Activated CD4-positive, alpha-beta T cell treated with anti-CD3 and anti-CD28 coated beads, Interleukin-2, amount 10 ng/mL, durations not matched to agents 7 days and 5 days (primary cell): ENCODE measurements around the gene ZSWIM6. TPM values are rescaled to one million over a fixed set of nuclear protein-coding genes. Genes with fewer than 3 reads are reported as not detected.
"Not testable (repeated sequence)": the region's sequence is repeated elsewhere in the genome, so short reads cannot be mapped to it uniquely, and the experiment has no call there.

Source experiments
- CTCF ChIA-PET: fragments of 350-600 bp; sonication (Branson Sonifier 250); formaldehyde crosslinking; loops from one replicate; lab custom pipeline; 2021; ENCODE audit warnings: antibody characterized with exemption; lab: Charles Lee
- POLR2A ChIA-PET: fragments of 350-600 bp; sonication (Branson Sonifier 250); formaldehyde crosslinking; loops from one replicate; lab custom pipeline; 2021; ENCODE audit warnings: antibody characterized with exemption; lab: Charles Lee
- DNase-seq: peaks from one replicate; pipeline ENCODE4 v3.0.0-alpha.2; 2020
- H3K27ac Mint-ChIP-seq: one replicate; pipeline ENCODE4 v1.8.0; 2021; ENCODE audit warnings: mild to moderate bottlenecking, moderate library complexity, mixed read lengths
- H3K27me3 Mint-ChIP-seq: one replicate; pipeline ENCODE4 v1.8.0; 2021; ENCODE audit warnings: mixed read lengths
- H3K36me3 Mint-ChIP-seq: one replicate; pipeline ENCODE4 v1.8.0; 2021; ENCODE audit warnings: low read depth, mixed read lengths
- H3K4me1 Mint-ChIP-seq: one replicate; pipeline ENCODE4 v1.8.0; 2021; ENCODE audit warnings: mixed read lengths
- H3K4me3 Mint-ChIP-seq: one replicate; pipeline ENCODE4 v1.8.0; 2021; ENCODE audit warnings: mild to moderate bottlenecking, moderate library complexity, mixed read lengths
- H3K9me3 Mint-ChIP-seq: one replicate; pipeline ENCODE4 v1.8.0; 2021; ENCODE audit warnings: mixed read lengths
- total RNA-seq, 2 experiments: library from RNA; stranded (reverse); gene quantifications; one replicate each; pipeline ENCODE4 v1.2.3, GENCODE V29; 2021

ZSWIM6 gene
- total RNA-seq, 2 experiments from 2014 or later, result 3.8 to 4.3 TPM

- H3K27me3 Mint-ChIP-seq, result no peaks in the 10 kb centered on the region
- ChIA-PET POLR2A (no interaction called here), CTCF (no interaction called here)
- no peak overlapping the region for H3K4me3 Mint-ChIP-seq
- H3K4me1 Mint-ChIP-seq, result peaks cover 23% of the 10 kb centered on the region
- DNase-seq, result no peak
- H3K36me3 Mint-ChIP-seq, result no peaks in the 10 kb centered on the region
- no peak overlapping the region for H3K27ac Mint-ChIP-seq
- H3K9me3 Mint-ChIP-seq, result peaks cover 2% of the 10 kb centered on the region
Measured at GRCh38 chr5:61409568-61409967, 77.5 kb downstream of the ZSWIM6 start.

GRCh38 chr5:61410811-61411210 is 78.8 kb downstream of the ZSWIM6 start:
- DNase-seq, result no peak
- Mint-ChIP-seq H3K4me3 (no peak overlapping the region), H3K36me3 (no peaks in the 10 kb centered on the region), H3K9me3 (peaks cover 2% of the 10 kb centered on the region), H3K27ac (no peak overlapping the region), H3K4me1 (peaks cover 23% of the 10 kb centered on the region), H3K27me3 (no peaks in the 10 kb centered on the region)
- POLR2A ChIA-PET, result no interaction called here
- CTCF ChIA-PET, result no interaction called here

DNA sequence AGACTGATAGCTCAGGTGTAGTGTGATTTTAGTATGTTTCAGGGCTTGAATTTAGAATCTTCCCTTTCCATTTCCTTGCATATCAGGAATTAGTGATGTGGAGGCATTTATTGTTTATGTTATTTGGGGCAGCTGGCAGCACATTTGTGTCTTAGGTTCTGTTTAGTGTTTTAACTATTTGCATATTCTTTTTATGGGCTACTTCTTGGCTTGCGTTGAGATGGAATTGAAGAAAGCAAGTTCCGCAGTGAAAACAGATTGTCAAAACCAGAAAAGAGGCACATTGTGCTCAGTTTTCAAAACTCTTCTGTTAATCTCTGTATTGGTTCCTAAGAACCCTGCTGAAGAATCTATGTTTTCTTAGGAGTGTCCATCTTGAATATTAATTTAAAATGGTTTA is 80.3 kb downstream of the ZSWIM6 start:
- Mint-ChIP-seq H3K36me3 (no peaks in the 10 kb centered on the region), H3K9me3 (peaks cover 2% of the 10 kb centered on the region), H3K4me1 (peaks cover 23% of the 10 kb centered on the region), H3K27me3 (no peaks in the 10 kb centered on the region), H3K4me3 (no peak overlapping the region), H3K27ac (no peak overlapping the region)
- CTCF ChIA-PET, result no interaction called here
- DNase-seq, result no peak
- POLR2A ChIA-PET, result no interaction called here

- H3K4me1 Mint-ChIP-seq, result peaks cover 17% of the 10 kb centered on the region
- POLR2A ChIA-PET, H3K9me3 Mint-ChIP-seq, H3K4me3 Mint-ChIP-seq, H3K36me3 Mint-ChIP-seq, H3K27ac Mint-ChIP-seq, H3K27me3 Mint-ChIP-seq, DNase-seq: not testable (repeated sequence)
- CTCF ChIA-PET, result interaction anchor here (0.6 kb wide), 1 partner anchor 630 kb away, joined by 3 read pairs; no protein-coding TSS in a partner anchor
Measured at GRCh38 chr5:61413205-61413604, 81.1 kb downstream of the ZSWIM6 start.

DNA sequence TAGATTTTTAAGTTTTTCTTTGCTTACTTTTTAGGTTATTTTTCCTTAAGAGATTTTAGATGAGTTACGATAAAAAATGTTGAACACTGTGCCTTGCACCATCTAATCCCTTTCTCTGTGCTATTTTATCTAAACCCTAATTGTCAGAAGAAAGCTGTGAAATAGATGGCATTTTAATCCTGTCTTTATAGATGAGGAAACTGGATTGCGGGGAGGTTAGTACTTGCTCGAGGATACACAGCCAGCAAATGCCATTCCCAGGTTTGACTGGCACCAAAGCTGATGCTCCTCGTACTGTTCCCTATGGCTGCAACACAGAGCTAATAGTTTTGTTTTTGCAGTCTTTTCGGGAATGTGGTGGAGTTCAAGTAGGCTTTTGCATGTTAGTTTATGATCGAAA is 82.7 kb downstream of the ZSWIM6 start:
- H3K4me3 Mint-ChIP-seq, result no peak overlapping the region
- peaks cover 2% of the 10 kb centered on the region for H3K4me1 Mint-ChIP-seq
- CTCF ChIA-PET, result no interaction called here

DNA sequence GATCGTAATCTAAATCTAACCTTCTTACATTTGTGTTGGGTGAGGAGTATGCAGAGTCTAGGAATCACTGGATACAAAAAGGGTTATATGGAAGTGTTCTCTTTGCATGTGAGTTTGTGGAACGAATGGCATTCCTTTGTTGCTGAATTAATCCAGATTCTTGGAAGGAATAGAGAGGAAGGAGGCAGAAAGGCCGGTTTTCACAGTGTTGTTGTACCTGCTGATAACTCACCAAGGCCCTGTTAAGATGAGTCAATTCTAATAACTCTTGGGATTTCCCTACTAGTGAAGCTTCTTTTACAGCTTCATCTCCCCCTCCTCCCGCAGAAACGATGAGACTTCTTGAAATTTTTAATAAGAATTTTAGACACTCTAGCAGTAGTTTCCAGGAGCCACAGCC is 84.0 kb downstream of the ZSWIM6 start:
- Mint-ChIP-seq H3K4me3 (no peak overlapping the region), H3K36me3 (no peaks in the 10 kb centered on the region), H3K27me3 (no peaks in the 10 kb centered on the region), H3K4me1 (no peaks in the 10 kb centered on the region), H3K9me3 (peaks cover 2% of the 10 kb centered on the region), H3K27ac (no peak overlapping the region)
- no peak for DNase-seq
- CTCF ChIA-PET, result interaction anchor here (0.6 to 1.0 kb wide), 2 partner anchors 85 to 518 kb away, joined by 3 read pairs; no protein-coding TSS in a partner anchor
- POLR2A ChIA-PET, result no interaction called here

More for the DNA sequence above, 82.7 kb downstream of the ZSWIM6 start:
- Mint-ChIP-seq H3K9me3 (peaks cover 2% of the 10 kb centered on the region), H3K27me3 (no peaks in the 10 kb centered on the region), H3K27ac (no peak overlapping the region), H3K36me3 (no peaks in the 10 kb centered on the region)
- DNase-seq, result no peak
- POLR2A ChIA-PET, result no interaction called here

DNA sequence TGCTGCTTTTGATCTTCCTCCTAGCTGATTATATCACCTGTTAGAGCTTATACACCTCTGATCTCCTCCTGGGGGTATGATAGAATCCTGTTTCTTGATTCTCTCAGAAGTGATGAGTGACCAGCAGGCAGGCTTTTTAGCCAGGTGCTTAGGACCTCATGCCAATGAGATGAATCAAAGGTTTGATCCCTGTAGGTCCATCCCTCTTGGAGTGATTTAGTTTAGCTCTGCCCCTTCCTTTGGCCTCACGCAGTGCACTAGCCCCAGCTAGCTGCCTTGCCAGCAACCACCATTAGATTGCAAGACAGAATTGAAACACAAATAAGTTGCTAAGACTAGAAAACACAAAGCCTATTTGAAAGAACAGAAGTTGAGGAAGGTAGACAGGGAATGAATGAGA is 84.4 kb downstream of the ZSWIM6 start:
- DNase-seq, result no peak
- Mint-ChIP-seq H3K4me3 (no peak overlapping the region), H3K36me3 (no peaks in the 10 kb centered on the region), H3K4me1 (no peaks in the 10 kb centered on the region), H3K27ac (no peak overlapping the region), H3K9me3 (peaks cover 5% of the 10 kb centered on the region), H3K27me3 (no peaks in the 10 kb centered on the region)
- POLR2A ChIA-PET, result no interaction called here
- CTCF ChIA-PET, result interaction anchor here (1.0 kb wide), 1 partner anchor 86 kb away, joined by 3 read pairs; no protein-coding TSS in a partner anchor

DNA sequence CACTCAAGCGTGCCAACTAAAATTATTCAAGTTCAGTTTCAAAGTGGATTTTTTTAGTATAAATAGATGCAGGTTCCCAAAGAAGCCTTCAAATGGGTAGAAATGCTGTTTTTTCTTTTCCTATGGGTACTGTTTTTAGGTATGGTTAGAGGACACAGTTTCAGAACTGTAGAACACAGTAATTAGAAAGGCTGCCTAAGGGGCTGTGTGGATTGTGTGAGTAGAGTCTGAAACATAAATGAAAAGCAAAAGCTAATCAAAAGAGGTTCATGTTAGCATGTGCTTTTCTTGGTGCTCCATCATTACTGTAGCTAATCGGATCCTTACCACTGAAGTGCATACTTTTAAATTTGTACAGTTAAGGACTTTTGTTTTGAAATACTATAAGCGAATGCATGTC is 85.3 kb downstream of the ZSWIM6 start:
- POLR2A ChIA-PET, result no interaction called here
- Mint-ChIP-seq H3K4me1 (no peaks in the 10 kb centered on the region), H3K27ac (no peak overlapping the region), H3K4me3 (no peak overlapping the region), H3K36me3 (no peaks in the 10 kb centered on the region), H3K9me3 (peaks cover 5% of the 10 kb centered on the region), H3K27me3 (no peaks in the 10 kb centered on the region)
- DNase-seq, result no peak
- CTCF ChIA-PET, result no interaction called here

- H3K36me3 Mint-ChIP-seq, result no peaks in the 10 kb centered on the region
- DNase-seq, result no peak
- no peak overlapping the region for H3K27ac Mint-ChIP-seq
- H3K27me3 Mint-ChIP-seq, result no peaks in the 10 kb centered on the region
- peaks cover 5% of the 10 kb centered on the region for H3K9me3 Mint-ChIP-seq
- ChIA-PET CTCF (no interaction called here), POLR2A (no interaction called here)
- no peaks in the 10 kb centered on the region for H3K4me1 Mint-ChIP-seq
- no peak overlapping the region for H3K4me3 Mint-ChIP-seq
Measured at GRCh38 chr5:61417851-61418250, 85.8 kb downstream of the ZSWIM6 start.

- CTCF ChIA-PET, result interaction anchor here (0.8 kb wide), 1 partner anchor 16 kb away, joined by 4 read pairs; no protein-coding TSS in a partner anchor
- POLR2A ChIA-PET, result no interaction called here
- H3K27me3 Mint-ChIP-seq, result no peaks in the 10 kb centered on the region
Measured at GRCh38 chr5:61419106-61419505, 87.0 kb downstream of the ZSWIM6 start.

GRCh38 chr5:61420016-61420415 is 88.0 kb downstream of the ZSWIM6 start:
- Mint-ChIP-seq H3K27ac (no peak overlapping the region), H3K4me3 (no peak overlapping the region), H3K27me3 (no peaks in the 10 kb centered on the region), H3K36me3 (no peaks in the 10 kb centered on the region), H3K9me3 (peaks cover 3% of the 10 kb centered on the region), H3K4me1 (peaks cover 10% of the 10 kb centered on the region)
- ChIA-PET POLR2A (no interaction called here), CTCF (no interaction called here)
- no peak for DNase-seq

More at GRCh38 chr5:61419106-61419505, 87.0 kb downstream of the ZSWIM6 start:
- Mint-ChIP-seq H3K4me1 (peaks cover 10% of the 10 kb centered on the region), H3K4me3 (no peak overlapping the region), H3K36me3 (no peaks in the 10 kb centered on the region), H3K9me3 (peaks cover 3% of the 10 kb centered on the region), H3K27ac (no peak overlapping the region)
- DNase-seq, result no peak

DNA sequence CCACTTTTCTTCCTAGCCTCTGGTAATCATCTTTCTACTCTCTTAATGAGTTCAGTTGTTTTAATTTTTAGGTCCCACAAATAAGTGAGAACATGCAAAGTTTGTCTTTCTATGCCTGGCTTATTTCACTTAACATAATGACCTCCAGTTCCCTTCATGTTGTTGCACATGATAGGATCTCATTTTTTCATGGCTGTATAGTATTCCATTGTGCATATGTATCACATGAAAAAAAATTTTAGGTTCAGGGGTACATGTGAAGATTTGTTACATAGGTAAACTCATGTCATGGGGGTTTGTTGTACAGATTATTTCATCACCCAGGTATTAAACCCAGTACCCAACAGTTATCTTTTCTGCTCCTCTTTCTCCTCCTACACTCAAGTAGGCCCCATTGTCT is 89.2 kb downstream of the ZSWIM6 start:
- H3K27me3 Mint-ChIP-seq, H3K36me3 Mint-ChIP-seq, H3K4me3 Mint-ChIP-seq, H3K27ac Mint-ChIP-seq, H3K4me1 Mint-ChIP-seq, DNase-seq, POLR2A ChIA-PET, H3K9me3 Mint-ChIP-seq: not testable (repeated sequence)
- CTCF ChIA-PET, result interaction anchor here (1.1 kb wide), 1 partner anchor 22 kb away, joined by 3 read pairs; no protein-coding TSS in a partner anchor

DNA sequence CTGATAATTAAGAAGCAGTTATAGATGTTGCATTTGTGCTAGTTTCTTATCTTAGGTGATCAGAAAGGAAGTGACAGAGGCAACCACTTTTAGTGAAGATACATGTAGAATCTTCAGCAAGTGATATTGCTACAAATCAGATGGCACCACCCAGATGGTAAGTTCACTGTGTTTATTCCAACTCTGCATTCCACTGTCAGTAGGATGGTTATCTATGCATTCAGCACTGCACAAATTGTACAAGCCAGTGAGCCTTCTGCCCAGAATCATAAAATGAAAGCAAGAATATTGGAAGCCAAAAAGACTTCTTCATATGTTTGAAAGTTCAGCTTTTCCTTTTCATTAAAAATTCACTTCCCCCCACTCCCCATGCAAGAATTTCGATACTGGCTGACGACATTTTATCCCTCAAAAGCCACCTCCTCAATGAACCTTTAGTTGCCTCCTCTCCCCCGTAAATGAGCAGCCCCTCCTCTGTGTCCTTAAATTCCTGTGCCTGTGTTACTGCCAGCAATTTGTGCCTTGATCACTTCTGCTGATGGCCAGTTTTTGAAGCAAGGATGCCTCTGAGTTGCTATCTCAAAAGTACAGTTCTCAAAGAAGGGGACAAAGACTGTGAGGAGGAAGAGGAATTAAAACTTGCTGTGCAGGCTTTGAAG is 91.6 kb downstream of the ZSWIM6 start:
- CTCF ChIA-PET, result no interaction called here

DNA sequence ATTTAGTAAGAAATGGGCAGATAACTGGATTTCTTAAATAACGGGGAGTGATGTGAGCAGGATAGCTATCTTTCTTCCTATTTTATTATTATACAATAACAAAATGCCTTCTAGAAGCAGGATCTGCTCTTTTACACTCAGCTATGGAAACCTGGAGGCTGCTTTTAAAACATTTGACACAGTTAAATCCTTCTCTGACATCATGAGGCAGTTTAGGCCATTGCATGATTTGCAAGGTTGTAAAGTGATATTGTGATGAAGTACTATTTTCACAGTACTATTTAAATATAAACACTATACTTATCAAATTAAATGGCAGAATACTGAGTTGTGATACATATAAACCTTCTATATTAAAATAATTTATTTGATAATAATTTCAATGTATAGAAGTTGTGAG is 93.9 kb downstream of the ZSWIM6 start:
- Mint-ChIP-seq H3K27ac (no peak overlapping the region), H3K27me3 (no peaks in the 10 kb centered on the region), H3K4me1 (peaks cover 10% of the 10 kb centered on the region), H3K4me3 (no peak overlapping the region), H3K9me3 (peaks cover 3% of the 10 kb centered on the region), H3K36me3 (no peaks in the 10 kb centered on the region)
- POLR2A ChIA-PET, result no interaction called here
- no peak for DNase-seq
- CTCF ChIA-PET, result no interaction called here

More for the DNA sequence above, 91.6 kb downstream of the ZSWIM6 start:
- Mint-ChIP-seq H3K27ac (no peak overlapping the region), H3K4me3 (no peak overlapping the region), H3K9me3 (peaks cover 3% of the 10 kb centered on the region), H3K27me3 (no peaks in the 10 kb centered on the region), H3K36me3 (no peaks in the 10 kb centered on the region), H3K4me1 (peaks cover 10% of the 10 kb centered on the region)
- POLR2A ChIA-PET, result no interaction called here
- DNase-seq, result no peak
